ENCODE results near the gene FURIN.
"Not testable (repeated sequence)": the region's sequence is repeated elsewhere in the genome, so short reads cannot be mapped to it uniquely, and the experiment has no call there.

FURIN gene

DNA sequence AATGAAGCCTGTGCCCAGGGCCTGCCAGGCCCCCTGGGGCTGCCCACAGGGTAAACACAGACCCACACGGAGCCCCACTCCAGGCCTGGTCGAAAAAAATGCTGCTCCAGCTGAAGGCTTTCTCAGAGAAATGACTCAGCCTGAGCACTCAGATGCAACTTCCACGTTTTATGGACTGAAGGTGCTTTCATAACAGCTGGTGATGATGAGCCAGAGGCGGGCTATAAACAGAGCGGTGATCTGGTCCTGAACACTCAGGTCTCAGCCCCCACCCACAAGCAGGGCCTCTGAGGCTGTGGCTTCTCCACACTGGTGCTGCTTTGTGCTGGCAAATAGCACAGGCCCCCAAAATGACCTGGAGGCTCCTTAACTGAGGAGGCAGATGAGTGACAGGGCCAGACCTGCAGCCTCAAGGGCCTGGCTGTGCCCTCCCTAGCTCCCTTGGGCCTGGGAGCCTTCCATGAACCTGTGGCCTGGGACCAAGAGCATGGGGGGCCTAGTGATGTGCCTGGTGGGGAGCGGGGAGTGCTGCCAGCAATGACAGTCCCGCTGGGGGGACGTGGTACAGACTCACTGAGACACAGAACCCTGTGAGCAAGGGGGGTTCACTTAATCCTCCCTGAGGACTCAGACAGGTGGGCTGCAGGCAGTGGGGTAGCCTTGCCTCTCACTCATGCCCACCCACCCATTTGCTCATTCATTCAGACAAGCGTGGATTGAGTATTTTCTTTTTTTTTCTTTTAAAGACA is 23.0 kb upstream of the FURIN start:
- DNase-seq: peak; percentile 24 to 54

DNA sequence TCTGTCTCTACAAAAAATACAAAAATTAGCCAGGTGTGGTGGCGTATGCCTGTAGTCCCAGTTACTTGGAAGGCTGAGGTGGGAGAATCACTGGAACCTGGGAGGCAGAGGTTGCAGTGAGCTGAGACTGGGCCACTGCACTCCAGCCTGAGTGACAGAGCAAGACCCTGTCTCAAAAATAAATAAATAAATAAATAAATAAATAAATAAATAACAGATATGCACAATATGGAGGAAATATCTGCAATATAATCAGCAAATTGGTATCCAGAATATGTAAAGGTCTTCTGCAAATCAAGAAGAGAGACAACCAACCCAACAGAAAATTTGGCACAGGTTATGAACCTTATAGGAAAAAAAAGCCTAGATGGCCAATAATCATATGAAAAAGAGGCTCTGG is 19.0 kb upstream of the FURIN start:
- not testable (repeated sequence) for DNase-seq

DNA sequence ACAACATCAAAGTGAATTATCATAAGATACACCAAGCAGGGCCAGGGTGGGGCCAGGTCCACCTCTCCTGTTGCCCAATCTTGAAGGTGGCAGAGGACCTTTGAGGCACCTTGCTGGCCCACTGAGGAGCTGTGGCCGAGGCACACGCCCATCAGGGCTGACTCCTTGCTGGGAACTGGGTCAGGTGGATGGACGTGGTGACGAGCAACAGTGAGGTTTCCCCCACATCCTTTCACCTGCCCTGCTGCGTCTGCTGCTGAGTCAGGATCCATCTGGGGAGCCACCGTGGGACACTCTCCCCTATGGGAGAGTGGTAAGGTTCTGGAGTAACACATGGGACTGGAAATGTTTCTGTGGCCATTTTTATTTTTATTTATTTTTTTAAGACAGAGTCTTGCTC is 17.3 kb upstream of the FURIN start:
- no peak for DNase-seq

DNA sequence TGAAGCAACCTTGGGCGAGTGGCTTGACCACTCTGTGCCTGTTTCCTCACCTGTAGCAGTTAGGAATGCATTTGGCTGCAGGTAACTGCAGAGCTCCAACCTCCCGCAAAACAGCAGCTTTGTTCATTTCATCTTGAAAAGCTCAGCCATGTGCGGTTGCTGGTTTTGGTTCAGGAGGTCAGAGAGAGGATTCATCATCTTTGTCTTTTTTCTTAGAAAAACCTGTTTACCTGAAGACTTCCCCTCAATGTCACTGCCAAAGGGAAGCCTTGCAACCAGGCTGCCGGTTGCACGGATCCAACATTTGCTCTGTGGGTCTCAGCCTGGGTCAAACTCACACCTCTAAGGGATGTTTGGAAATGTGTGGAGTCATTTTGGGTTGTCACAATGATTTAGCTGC is 16.4 kb upstream of the FURIN start:
- no peak for DNase-seq

DNA sequence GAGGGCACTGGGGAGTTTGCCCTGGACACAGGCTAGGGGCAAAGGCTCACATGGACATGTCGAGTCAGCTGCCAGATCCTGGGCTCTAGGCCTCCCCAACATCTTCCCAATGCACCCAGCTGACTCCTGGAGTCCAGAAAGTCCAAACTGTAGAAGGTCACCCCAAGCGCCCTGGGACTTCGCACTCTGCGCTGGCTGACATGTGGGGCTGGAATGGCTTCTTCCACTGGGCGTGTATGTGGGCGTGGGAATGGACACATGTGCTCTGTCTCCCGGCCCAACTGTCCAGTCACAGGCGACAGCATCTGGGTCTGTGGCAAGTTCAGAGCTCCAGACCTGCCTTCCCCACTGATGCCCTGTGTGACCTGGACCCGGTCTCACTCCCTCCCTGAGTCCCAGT is 13.2 kb upstream of the FURIN start:
- DNase-seq: no peak

DNA sequence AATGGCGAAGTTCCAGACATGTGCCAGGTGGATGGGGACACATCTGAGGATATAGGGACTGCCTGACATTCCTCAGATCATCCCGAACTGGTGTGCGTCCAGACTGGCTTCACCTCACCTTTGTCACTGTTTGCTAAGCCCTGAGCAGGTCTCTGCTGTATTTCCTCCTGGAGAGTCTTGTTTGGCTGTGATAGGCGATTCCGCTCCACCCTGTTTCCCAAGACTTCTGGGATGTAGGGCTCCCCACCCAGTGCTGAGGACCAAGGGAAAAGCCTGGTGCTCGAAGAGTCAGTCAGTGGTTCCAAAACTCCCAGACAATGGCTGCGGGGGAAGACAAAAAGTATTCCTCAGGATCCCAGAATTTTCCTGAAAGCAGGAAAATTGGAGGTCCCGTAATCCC is 11.1 kb upstream of the FURIN start:
- DNase-seq: no peak

DNA sequence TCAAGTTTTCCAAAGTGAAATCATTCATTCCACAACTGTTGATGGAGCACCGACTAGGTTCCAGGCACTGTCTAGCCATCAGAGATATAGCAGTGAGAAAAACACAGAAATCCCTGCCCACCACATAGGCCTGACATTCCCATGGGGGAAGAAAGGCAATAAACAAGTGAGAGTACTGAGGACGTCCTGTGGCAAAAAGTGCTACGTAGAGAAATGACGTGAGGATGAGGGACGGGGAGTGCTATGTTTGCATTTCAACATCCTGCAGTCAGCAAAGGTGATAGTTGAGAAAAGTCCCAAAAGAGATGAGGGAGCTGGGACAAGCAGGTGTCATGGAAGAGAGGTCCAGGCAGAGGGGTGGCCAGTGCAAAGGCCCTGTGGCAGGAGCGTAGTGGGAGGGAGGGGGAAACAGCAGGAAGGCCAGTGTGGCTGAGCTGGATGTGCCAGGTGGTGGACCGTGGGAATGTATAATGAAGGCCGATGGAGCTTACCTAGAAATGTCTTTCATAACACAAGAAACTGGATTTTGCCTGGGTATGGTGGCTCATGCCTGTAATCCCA is 10.4 kb upstream of the FURIN start:
- DNase-seq: no peak

DNA sequence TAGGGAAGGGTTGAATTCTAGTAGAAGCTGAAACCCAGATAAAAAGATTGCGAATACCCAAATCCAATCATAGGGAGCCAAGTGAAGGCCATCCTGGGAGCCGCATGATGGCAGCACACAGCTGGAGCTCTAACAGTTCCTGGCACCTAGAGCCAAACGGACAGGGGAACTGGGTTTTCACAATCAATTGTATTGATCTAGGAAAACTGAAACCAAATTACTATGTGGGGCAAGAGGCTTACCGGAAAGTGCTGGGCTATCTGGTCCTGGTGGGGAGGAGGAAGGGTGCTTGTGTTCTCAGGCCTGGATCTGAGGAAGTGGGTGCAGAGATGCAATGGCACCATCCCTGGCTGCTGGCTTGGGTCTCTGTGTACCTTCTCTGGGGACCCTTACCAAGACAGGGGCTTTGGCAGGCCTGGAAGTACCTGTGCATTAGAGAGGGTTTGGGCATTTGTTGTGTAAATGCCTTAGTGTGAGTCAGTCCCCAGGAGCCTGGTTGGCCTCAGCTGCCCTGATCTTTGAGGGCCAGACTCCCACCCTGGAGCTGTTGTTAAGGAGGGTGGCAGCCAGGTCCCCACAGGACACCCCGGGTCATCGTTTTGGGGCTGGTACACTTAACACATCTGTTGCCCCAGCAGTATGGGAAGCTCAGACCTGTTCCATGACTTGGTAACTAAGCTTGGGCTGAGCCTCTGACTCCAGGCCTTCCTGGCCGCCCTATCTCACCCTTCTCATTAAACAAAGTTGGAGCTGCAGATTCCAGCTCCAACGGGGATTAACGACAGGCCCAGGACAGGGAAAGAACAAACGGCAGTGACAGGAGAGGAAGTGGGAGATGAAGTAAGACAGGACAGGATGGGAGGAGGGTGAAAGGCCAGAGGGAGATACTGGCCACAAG is 8.9 kb upstream of the FURIN start:
- DNase-seq: no peak

DNA sequence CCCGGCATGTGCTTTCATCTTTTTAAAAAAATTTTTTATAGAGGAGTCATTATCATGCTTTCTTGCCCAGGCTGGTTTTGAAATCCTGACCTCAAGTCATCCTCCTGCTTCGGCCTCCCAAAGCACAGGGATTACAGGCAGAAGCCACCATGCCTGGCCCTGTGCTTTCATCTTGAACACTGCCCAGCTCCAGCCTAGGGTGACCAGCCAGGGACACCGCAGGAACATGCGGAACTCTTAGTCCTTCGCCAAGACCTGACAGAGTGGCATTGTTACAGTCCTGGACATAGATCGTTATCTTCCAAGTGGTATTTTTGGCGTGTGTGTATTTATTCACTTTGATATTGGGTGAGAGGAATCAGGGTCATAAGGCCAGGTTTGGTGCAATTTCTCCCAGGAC is 7.9 kb upstream of the FURIN start:
- no peak for DNase-seq

DNA sequence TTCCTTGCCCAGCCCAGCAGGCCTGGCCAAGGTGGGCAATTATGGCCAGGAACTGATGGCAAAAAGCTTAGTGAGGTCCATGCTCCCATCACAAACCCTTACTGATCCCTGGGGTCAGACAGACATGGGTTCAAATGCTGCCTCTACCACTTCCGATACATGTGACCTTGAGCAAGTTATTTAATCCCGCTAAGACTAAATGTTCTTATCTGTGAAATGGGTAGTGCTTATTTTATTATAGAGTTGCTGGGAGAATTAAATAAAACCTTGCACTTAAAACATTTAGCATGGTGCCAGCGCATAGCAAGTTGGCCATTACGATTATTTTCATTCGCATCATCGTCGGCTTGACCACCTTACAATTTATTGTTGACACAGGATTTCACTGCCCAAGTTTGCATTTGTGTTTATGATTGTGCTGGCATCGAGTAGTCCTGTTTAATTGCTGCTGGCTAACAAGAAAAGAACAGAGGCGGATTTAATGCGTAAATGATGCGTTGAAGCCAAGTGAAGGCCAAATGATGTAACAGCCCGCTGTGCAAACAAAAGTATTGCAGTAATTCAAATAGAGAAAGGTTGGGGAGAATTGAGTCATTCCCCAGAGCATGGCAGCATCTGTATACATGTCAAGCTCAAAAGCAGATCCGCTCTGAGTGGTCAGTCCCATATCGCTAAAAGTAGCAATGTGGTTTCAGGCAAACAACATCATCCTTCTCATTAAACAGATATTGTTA is 7.3 kb upstream of the FURIN start:
- DNase-seq: peak; percentile 89

DNA sequence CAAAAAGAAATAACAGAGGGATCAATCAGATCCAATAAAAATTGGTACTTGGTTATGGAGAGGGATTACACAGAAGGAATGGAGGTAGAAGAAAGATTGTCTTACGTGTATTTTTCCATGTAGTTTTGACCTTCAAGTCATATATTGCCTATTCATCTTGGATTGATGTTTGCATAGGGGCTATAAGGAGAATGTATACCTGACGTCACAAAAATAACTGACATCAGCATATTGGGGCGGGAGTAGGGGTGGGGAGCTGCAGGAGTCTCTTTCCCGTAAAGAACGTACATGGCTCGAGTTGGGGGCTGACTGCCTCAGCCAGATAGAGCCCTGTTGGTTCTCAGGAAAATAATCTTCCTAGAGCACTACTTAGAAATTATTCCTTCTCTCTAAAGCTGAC is 5.9 kb upstream of the FURIN start:
- no peak for DNase-seq

DNA sequence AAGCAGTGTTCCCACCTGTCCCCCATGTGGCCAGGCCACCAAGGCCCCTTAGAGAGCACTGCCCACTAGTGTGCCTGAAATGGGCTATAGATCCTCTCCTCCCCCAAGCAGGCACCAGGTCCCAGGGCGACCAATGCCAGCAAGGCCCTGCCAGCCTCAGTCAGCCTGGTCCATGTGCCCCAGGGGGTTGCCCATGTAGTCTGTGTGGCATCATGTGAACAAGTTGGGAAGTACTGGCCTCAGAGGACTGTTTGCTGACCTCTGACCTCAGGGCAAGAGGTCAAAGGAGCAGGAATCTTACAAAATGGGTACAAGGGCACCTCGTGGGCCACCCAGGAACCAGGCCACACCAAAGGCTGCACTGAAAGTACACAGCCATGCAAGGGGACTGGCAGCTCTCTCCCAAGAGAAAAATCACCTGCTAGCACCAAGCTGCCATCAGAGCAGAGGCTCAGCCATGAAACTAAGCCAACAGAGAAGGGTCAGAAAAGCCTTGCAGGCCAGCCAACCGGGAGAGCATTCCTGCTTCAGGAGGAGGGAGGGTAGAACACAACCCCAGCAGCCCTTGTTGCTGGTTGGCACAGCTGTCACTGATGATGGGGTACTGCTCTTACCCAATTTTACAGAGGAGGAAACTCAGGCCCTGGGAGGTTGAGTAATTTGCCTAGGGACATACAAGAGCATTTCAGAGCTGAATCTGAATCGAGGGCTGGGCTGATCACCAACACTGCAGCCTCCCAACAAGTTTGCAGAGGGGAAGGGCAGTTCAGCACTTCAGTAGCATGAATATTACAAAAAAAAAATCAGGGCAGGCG is 5.2 kb upstream of the FURIN start:
- peak in 1 of 2 experiments; percentile 38 for DNase-seq

DNA sequence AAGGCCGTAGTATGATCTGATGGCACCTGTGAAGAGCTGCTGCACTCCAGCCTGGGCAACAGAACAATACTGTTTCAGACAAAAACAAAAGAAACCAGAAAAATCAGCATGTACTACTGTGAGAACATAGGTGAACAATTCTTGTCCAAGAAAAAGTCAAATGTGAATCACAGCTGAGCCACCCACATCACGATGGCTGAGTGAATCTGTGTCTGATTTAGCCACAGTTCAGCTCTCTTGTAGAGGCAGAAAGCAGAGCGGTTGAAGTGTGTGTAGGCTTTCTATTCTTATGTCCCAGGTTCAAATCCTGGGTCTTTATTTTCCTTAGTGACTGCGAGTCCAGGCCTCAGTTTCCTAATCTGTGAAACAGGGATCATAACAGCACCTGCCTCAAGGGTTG is 4.4 kb upstream of the FURIN start:
- DNase-seq: no peak

DNA sequence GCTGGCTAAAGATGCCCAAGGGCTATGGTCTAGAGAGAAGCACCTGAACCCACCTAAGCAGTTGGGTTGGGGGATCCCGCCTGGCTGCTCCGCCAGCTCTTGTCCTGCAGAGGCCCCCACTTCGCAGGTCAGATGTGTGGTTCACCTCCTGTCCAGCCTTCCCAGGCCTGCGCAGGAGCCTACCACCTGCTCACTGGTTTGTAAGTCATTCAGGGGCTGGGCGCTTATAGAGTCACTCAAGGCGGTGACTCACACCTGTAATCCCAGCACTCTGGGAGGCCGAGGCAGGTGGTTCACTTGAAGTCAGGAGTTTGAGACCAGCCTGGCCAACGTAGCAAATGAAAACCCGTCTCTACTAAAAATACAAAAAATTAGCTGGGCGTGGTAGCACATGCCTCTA is 3.9 kb upstream of the FURIN start:
- DNase-seq: peak; percentile 61 to 82

DNA sequence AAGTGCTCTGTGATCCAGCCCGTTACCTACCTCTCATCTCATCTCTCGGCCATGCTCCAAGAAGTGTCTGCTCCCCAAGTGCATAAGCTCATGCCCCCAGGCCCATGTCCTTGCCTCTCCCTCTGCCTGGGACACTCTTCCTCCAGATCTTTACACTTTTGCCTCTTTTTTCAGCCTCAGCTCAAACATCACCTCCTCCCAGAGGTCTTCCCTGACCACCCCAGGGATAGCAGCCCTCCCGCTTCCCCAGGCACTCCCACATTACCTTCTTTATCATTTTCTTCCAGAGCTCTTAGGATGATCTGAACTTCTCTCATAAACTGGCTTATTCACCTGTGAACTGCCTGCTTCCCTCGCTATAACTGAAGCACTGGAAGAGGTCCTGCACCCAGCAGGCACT is 2.7 kb upstream of the FURIN start:
- no peak for DNase-seq

DNA sequence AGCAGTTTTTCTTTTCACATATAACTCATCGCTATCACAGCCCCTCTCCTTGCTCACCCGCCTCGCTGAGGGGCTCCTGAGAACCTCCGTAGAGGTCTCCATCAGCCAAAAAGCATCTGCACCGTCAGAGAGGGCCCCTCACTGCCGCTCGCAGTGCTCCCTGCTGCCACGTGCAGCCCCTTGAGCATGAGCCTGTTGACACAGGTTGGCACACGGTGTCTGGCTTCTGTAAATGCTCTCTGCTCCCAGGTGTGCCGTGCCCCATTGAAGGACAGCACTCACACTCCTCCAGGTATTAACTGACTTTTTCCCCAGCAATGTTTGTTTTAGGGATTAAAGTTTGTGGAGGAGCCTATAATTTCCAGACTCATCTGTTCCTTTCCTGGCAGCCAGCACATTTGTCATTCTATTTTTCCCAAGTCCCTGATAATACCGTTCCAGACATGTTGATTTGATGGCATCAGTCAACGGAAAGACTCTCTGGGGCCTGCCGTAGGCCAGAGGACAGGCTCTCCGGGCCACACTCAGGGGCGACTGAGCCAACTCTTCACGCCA is 2.1 kb upstream of the FURIN start:
- DNase-seq: peak in 1 of 2 experiments; percentile 24

DNA sequence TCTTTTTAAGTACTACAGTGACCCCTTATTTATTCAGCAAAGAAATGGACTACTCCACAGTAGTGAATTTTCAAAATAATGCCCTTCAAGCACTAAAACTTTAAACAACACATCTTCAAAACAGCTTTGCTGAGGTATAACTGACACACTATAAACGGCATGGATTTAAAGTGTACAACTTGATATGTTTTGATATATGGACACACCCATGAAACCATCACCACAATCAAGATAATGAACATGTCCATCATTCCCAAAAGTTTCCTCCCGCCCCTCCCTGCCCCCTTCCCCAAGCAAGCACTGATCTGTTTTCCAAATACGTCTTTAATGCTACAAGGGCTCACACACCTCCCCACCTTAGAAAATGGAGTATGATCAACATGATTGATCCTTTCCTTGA is 1.6 kb upstream of the FURIN start:
- no peak for DNase-seq

DNA sequence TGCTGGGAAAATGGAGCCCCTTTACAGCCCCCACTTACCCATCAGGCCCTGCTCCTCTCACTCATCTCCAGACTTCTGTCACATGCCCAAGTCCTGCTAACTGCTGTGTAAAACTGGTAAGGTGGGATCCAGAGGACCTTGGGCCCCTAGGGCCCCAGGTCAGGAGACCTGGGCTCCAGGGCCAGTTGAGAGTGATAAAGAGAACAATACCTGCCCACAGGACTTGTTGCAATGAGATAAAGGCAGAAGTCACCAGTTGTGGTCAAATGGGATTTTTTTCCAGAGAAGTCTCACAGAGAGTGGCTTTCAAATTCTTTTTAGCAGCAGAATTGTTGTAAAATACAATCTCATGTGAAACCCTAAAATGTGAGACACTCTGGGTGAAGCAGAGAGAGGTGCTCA is 753 bp downstream of the FURIN start:
- DNase-seq: no peak

DNA sequence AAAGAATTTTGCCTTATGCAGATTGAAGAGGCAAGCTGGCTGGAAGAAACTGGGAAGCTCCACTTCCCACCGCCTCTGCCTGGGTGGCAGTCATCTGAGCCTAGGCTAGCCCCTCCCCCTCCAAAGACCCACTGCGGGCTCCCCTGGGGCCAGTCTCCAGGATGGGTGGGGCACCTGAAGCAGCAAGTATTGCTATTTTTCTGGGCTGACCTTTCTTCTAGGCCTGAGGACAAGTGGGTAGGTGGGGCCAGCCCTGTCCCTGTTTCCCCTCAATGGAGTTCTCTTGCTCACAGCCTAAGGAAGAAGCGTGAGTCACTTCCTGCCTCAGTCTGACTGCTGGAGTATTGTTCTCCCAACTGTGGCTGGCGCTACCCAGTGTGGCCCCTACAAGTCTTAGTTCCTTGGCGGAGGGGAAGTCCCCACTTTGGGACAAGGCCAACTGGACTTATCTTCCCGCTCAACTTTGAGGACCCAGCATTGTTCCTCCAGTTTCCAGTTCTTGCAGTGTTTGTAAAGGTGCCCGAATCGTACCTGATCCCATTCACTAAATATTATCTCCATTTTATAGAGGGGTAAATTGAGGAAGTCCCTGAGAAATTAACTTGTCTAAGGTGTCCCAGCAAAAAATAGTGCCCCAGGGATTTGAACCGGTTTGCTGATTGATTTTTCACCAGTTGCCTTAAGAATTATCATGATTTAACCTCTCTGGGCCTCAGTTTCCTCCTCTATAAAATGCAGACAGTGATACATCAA is 1.4 kb downstream of the FURIN start:
- DNase-seq: peak; percentile 51 to 67

DNA sequence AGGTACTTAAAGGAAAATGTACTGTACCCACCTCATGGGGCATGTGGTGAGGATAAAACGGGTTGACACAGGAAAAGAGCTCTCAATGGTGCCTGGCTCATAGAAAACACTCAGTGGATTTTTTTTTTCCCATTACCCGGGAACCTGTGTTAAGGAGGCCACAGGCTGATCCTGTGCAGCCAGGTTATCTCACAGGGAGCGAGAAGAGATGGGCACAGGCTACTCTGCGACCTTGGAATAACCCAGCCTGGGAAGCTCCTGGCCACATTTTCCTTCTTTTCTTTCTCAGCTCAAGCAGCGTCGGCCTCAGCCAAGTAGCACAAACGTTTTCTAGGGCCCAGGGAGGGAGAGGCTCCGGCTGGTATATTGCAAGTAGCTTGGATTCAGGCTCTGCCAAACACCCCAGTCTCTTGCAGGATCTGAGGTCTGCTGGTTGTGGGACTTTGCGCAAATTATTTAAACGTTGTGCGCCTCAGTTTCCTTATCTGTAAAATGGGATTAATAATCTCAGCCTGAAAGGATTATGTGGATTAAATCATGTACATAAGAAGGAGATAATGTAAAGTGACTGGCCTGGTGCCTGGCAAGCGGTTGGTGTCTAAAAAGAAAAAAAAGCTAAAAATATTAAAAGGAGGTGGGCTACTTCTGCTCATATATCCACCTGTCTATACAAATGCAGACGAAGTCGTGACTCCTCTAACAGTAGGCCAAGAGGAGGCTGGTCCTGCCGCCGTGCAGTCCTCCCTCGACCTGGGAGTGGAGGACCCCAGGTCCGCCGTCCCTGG is 2.2 kb downstream of the FURIN start:
- peak in 1 of 2 experiments; percentile 27 for DNase-seq
